GM10266 (cell line): ENCODE measurements around the gene KRTAP5-10.
"Not testable (repeated sequence)": the region's sequence is repeated elsewhere in the genome, so short reads cannot be mapped to it uniquely, and the experiment has no call there.

Experiments
- DNase-seq: peaks from one replicate; pipeline ENCODE4 v3.0.0; 2012; ENCODE audit errors: extremely low spot score
- CTCF ChIP-seq: IDR thresholded peaks from 2 replicates; pipeline ENCODE4 v1.5.1; 2012; ENCODE audit warnings: mild to moderate bottlenecking, low read depth; ENCODE audit not compliant: control insufficient read depth, insufficient read depth; ENCODE audit errors: missing control alignments

The KRTAP5-10 gene

GRCh38 chr11:71568704-71569349 lies 3.5 kb downstream of the KRTAP5-10 start:
- TF ChIP-seq CTCF = no peak
- no peak for DNase-seq

GRCh38 chr11:71571101-71571850 lies 5.9 kb downstream of the KRTAP5-10 start:
- DNase-seq = not testable (repeated sequence)

GRCh38 chr11:71572811-71573210 lies 7.4 kb downstream of the KRTAP5-10 start:
- no peak for TF ChIP-seq CTCF

GRCh38 chr11:71574418-71574817 lies 9.1 kb downstream of the KRTAP5-10 start:
- no peak for DNase-seq
- no peak for TF ChIP-seq CTCF

More at GRCh38 chr11:71572811-71573210, 7.4 kb downstream of the KRTAP5-10 start:
- no peak for DNase-seq

- no peak for DNase-seq
- no peak for TF ChIP-seq CTCF
These were observed 10.5 kb downstream of the KRTAP5-10 start for GRCh38 chr11:71575723-71576424.

- not testable (repeated sequence) for DNase-seq
These were observed 11.5 kb downstream of the KRTAP5-10 start for GRCh38 chr11:71576688-71577465.

- DNase-seq = no peak
- no peak for TF ChIP-seq CTCF
These were observed 12.2 kb downstream of the KRTAP5-10 start for GRCh38 chr11:71577469-71578004.

GRCh38 chr11:71579513-71579912 lies 14.2 kb downstream of the KRTAP5-10 start:
- not testable (repeated sequence) for DNase-seq
